Testis (tissue), 2 donors: ENCODE results near the gene VGLL4.

Experiments
- POLR2A ChIP-seq: fragments of 450-650 bp; IDR thresholded peaks from one replicate; pipeline ENCODE4 v1.6.1; 2017; ENCODE audit warnings: antibody characterized with exemption, mild to moderate bottlenecking, moderate library complexity
- TF ChIP-seq, protein P1 (sequence below), 3 experiments: fragments of 450-650 bp in 2 of 3; fragments of 200-600 bp in 1 of 3; sonication (generic) in 1 of 3; IDR thresholded peaks; one replicate each; pipeline ENCODE4 v1.5.1; 2016 to 2019; ENCODE audit warnings: antibody characterized with exemption in 3 of 3, mild to moderate bottlenecking in 2 of 3, moderate library complexity in 1 of 3

DNA sequence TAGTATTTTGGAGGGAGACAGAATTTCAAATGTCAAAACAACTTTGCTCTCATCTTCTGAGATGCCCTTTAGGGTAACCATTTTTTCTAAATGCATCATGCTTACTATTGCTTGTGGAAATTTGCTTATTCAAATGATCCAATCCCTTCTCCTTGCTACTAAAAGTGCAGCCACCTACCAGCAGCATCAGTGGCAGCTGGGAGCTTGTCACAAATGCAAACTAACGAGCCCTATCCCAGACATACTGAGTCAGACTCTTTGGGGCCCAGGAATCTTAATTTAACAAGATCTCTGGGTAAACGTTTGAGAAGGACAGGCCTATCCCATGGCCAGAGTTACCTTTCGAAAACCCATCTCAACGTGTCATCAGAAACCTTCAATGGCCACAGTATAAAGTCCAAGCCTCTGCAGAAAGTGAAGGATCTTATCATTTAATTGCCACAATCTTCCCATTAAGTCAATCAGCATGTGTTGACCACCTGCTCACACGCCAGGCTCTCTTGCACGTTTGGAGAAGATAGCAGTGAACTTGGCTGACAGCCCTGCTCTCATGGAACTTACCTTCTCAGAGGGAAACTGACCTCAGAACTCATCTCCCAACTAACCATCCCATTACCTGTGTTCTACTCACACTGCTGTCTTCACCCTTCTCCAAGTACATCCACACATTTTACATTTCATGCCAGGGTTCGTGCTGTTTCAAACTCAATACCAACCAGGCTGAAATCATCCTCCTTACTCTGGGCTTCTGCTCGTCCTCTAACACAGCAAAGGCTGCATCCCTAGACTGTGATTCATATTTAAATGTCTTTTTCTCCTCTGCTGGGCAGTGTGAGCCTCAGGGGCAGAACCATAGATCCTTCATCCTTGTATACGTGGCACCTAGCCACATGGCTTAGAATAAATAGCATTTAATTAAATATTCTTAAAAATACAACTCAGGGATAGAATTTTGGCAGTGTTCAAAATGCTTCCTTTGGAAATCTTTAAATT, 24.8 kb upstream of the VGLL4 start:
- no peak for TF ChIP-seq POLR2A
- TF ChIP-seq, protein P1, sequence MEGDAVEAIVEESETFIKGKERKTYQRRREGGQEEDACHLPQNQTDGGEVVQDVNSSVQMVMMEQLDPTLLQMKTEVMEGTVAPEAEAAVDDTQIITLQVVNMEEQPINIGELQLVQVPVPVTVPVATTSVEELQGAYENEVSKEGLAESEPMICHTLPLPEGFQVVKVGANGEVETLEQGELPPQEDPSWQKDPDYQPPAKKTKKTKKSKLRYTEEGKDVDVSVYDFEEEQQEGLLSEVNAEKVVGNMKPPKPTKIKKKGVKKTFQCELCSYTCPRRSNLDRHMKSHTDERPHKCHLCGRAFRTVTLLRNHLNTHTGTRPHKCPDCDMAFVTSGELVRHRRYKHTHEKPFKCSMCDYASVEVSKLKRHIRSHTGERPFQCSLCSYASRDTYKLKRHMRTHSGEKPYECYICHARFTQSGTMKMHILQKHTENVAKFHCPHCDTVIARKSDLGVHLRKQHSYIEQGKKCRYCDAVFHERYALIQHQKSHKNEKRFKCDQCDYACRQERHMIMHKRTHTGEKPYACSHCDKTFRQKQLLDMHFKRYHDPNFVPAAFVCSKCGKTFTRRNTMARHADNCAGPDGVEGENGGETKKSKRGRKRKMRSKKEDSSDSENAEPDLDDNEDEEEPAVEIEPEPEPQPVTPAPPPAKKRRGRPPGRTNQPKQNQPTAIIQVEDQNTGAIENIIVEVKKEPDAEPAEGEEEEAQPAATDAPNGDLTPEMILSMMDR (IDR thresholded peaks at IDR 0.05): no peak
